HepG2 (cell line): ENCODE measurements around the gene TAAR6.

Source experiments
- HOXA7 ChIP-seq: sonication (generic); formaldehyde crosslinking; IDR thresholded peaks from 2 replicates; pipeline ENCODE4 v1.8.1; 2022; ENCODE audit warnings: mild to moderate bottlenecking, missing genetic modification reagents, moderate library complexity
- TF ChIP-seq, protein P1 (sequence below): sonication (generic); formaldehyde crosslinking; IDR thresholded peaks from 2 replicates; pipeline ENCODE4 v1.5.0; 2020; ENCODE audit warnings: mild to moderate bottlenecking, missing genetic modification reagents, moderate library complexity

DNA sequence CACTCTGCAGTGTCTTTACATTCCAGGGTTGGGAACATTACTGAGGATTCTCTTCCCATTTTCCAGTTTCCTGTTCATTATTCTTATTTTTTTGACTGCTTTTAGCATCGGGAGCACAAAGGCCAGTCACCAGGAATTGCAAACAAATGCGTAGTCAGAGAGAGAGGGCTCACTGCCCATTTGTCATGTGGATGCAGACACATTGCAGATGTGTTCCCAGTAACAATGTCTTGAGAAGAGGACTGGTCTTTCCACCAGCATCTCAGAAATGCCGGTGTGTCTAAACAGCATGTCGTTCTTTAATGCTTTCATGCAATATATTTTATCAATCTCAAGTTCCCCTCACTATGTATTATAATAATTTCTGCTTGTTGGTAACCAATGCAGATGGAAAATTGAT is 952 bp upstream of the TAAR6 start:
- TF ChIP-seq, protein P1, sequence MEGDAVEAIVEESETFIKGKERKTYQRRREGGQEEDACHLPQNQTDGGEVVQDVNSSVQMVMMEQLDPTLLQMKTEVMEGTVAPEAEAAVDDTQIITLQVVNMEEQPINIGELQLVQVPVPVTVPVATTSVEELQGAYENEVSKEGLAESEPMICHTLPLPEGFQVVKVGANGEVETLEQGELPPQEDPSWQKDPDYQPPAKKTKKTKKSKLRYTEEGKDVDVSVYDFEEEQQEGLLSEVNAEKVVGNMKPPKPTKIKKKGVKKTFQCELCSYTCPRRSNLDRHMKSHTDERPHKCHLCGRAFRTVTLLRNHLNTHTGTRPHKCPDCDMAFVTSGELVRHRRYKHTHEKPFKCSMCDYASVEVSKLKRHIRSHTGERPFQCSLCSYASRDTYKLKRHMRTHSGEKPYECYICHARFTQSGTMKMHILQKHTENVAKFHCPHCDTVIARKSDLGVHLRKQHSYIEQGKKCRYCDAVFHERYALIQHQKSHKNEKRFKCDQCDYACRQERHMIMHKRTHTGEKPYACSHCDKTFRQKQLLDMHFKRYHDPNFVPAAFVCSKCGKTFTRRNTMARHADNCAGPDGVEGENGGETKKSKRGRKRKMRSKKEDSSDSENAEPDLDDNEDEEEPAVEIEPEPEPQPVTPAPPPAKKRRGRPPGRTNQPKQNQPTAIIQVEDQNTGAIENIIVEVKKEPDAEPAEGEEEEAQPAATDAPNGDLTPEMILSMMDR (CRISPR knock-in tag) = no peak
- no peak for TF ChIP-seq HOXA7
